H9 (cell line): ENCODE results near the gene OXSR1. TPM values are rescaled to one million over a fixed set of nuclear protein-coding genes. Genes with fewer than 3 reads are reported as not detected.
A peak's percentile ranks its signal among the peaks of the same experiment; 100 is the strongest.

ENCODE experiments used
- DNase-seq: peaks from one replicate; pipeline ENCODE4 v3.0.0-alpha.2; 2017
- H2AFZ ChIP-seq: one replicate; pipeline ENCODE4 v1.6.1; 2013; ENCODE audit warnings: mild to moderate bottlenecking, low read length, control low read depth, moderate library complexity
- H2AK5ac ChIP-seq: 2 replicates; pipeline ENCODE4 v1.6.1; 2013; ENCODE audit warnings: low read length, control low read depth, mixed read lengths; ENCODE audit not compliant: insufficient read length
- H2BK120ac ChIP-seq: one replicate; pipeline ENCODE4 v1.6.1; 2013; ENCODE audit warnings: low read depth, mild to moderate bottlenecking, low read length, control low read depth, inconsistent platforms; ENCODE audit not compliant: poor library complexity, severe bottlenecking
- H2BK12ac ChIP-seq: 2 replicates; pipeline ENCODE4 v1.6.1; 2013; ENCODE audit warnings: low read length, control low read depth, mixed read lengths, low read depth; ENCODE audit not compliant: insufficient read length
- H2BK15ac ChIP-seq: 2 replicates; pipeline ENCODE4 v1.6.1; 2013; ENCODE audit warnings: low read depth, low read length, control low read depth
- H2BK20ac ChIP-seq: one replicate; pipeline ENCODE4 v1.6.1; 2013; ENCODE audit warnings: low read depth, mild to moderate bottlenecking, low read length, control low read depth, inconsistent platforms; ENCODE audit not compliant: poor library complexity, severe bottlenecking
- H2BK5ac ChIP-seq: 2 replicates; pipeline ENCODE4 v1.6.1; 2013; ENCODE audit warnings: low read length, control low read depth, mixed read lengths; ENCODE audit not compliant: insufficient read length
- H3K14ac ChIP-seq: 2 replicates; pipeline ENCODE4 v1.6.1; 2013; ENCODE audit warnings: low read length, control low read depth; ENCODE audit not compliant: insufficient read depth
- H3K18ac ChIP-seq: 2 replicates; pipeline ENCODE4 v1.6.1; 2013; ENCODE audit warnings: low read depth, mild to moderate bottlenecking, mixed read lengths, low read length, control low read depth; ENCODE audit not compliant: insufficient read length
- H3K23ac ChIP-seq: 2 replicates; pipeline ENCODE4 v1.6.1; 2013; ENCODE audit warnings: low read length, control low read depth, mixed read lengths, low read depth; ENCODE audit not compliant: insufficient read length
- H3K23me2 ChIP-seq: 2 replicates; pipeline ENCODE4 v1.6.1; 2013; ENCODE audit warnings: low read depth, mild to moderate bottlenecking, mixed read lengths, low read length, control low read depth; ENCODE audit not compliant: insufficient read length, poor library complexity, severe bottlenecking
- H3K27ac ChIP-seq: 2 replicates; pipeline ENCODE4 v1.5.1; 2013; ENCODE audit warnings: low read length, control low read depth, mixed read lengths, low read depth; ENCODE audit not compliant: insufficient read length
- H3K27me3 ChIP-seq: 2 replicates; pipeline ENCODE4 v1.6.1; 2013; ENCODE audit warnings: low read length, control low read depth, inconsistent platforms; ENCODE audit not compliant: insufficient read depth
- H3K4ac ChIP-seq: 2 replicates; pipeline ENCODE4 v1.6.1; 2013; ENCODE audit warnings: low read depth, mild to moderate bottlenecking, control low read depth, inconsistent platforms, low read length, moderate library complexity
- H3K4me1 ChIP-seq: 2 replicates; pipeline ENCODE4 v1.6.1; 2013; ENCODE audit warnings: low read length, control low read depth, inconsistent platforms; ENCODE audit not compliant: insufficient read depth
- H3K4me2 ChIP-seq: 2 replicates; pipeline ENCODE4 v1.6.1; 2013; ENCODE audit warnings: low read length, control low read depth, mixed read lengths; ENCODE audit not compliant: insufficient read length, insufficient read depth
- H3K56ac ChIP-seq: 2 replicates; pipeline ENCODE4 v1.6.1; 2013; ENCODE audit warnings: low read depth, mild to moderate bottlenecking, mixed read lengths, low read length, control low read depth; ENCODE audit not compliant: insufficient read length
- H3K79me1 ChIP-seq: 2 replicates; pipeline ENCODE4 v1.6.1; 2013; ENCODE audit warnings: low read depth, mild to moderate bottlenecking, moderate library complexity, low read length, control low read depth, inconsistent platforms; ENCODE audit not compliant: insufficient read depth, poor library complexity, severe bottlenecking
- H3K79me2 ChIP-seq: 2 replicates; pipeline ENCODE4 v1.6.1; 2013; ENCODE audit warnings: low read length, control low read depth, inconsistent platforms; ENCODE audit not compliant: insufficient read depth
- H3K9ac ChIP-seq: 2 replicates; pipeline ENCODE4 v1.6.1; 2013; ENCODE audit warnings: low read length, control low read depth, mixed read lengths; ENCODE audit not compliant: insufficient read length; ENCODE audit errors: extremely low read depth
- H3K9me3 ChIP-seq: one replicate; pipeline ENCODE4 v1.6.1; 2013; ENCODE audit warnings: low read depth, low read length, inconsistent platforms; ENCODE audit not compliant: control insufficient read depth
- H3T11ph ChIP-seq: one replicate; pipeline ENCODE4 v1.6.1; 2013; ENCODE audit warnings: mild to moderate bottlenecking, low read length, control low read depth, inconsistent platforms
- H4K20me1 ChIP-seq: one replicate; pipeline ENCODE4 v1.6.1; 2013; ENCODE audit not compliant: control insufficient read depth, insufficient read length, insufficient read depth
- H4K5ac ChIP-seq: 2 replicates; pipeline ENCODE4 v1.6.1; 2013; ENCODE audit warnings: low read depth, mild to moderate bottlenecking, mixed read lengths, low read length, control low read depth; ENCODE audit not compliant: insufficient read length
- H4K8ac ChIP-seq: replicated peaks from 2 replicates; pipeline ENCODE4 v1.6.1; 2013; ENCODE audit warnings: low read length, control low read depth, mixed read lengths, low read depth; ENCODE audit not compliant: insufficient read length
- H4K91ac ChIP-seq: 2 replicates; pipeline ENCODE4 v1.6.1; 2013; ENCODE audit warnings: low read depth, mild to moderate bottlenecking, moderate library complexity, mixed read lengths, low read length, control low read depth; ENCODE audit not compliant: insufficient read length
- H3K27ac Mint-ChIP-seq, 3 experiments: 2 replicates in 2 of 3; 3 replicates in 1 of 3; pipeline ENCODE4 v1.8.0; 2020 to 2021; ENCODE audit warnings: mixed read lengths in 3 of 3, mild to moderate bottlenecking in 1 of 3, moderate library complexity in 1 of 3
- H3K27me3 Mint-ChIP-seq: 2 replicates; pipeline ENCODE4 v1.8.0; 2021; ENCODE audit warnings: low read depth, mild to moderate bottlenecking, moderate library complexity, mixed read lengths
- H3K36me3 Mint-ChIP-seq, 3 experiments: 2 replicates in 2 of 3; 3 replicates in 1 of 3; pipeline ENCODE4 v1.8.0; 2020 to 2021; ENCODE audit warnings: low read depth in 3 of 3, mixed read lengths in 3 of 3; ENCODE audit not compliant: insufficient read depth in 1 of 3
- H3K4me1 Mint-ChIP-seq, 2 experiments: 2 replicates each; pipeline ENCODE4 v1.8.0; 2020; ENCODE audit warnings: mixed read lengths in 2 of 2
- H3K4me3 Mint-ChIP-seq, 2 experiments: 2 replicates in 1 of 2; 3 replicates in 1 of 2; pipeline ENCODE4 v1.8.0; 2020 to 2021; ENCODE audit warnings: mild to moderate bottlenecking in 2 of 2, mixed read lengths in 2 of 2, moderate library complexity in 1 of 2
- H3K9me3 Mint-ChIP-seq, 2 experiments: 2 replicates in 1 of 2; 3 replicates in 1 of 2; pipeline ENCODE4 v1.8.0; 2020; ENCODE audit warnings: mild to moderate bottlenecking in 2 of 2, mixed read lengths in 2 of 2, moderate library complexity in 1 of 2
- CTCF ChIP-seq: fragments of 200-600 bp; sonication (generic); conservative IDR thresholded peaks from 3 replicates; pipeline ENCODE4 v1.8.0; 2021; ENCODE audit warnings: antibody characterized with exemption, mild to moderate bottlenecking
- WGBS: extraction: QIAGEN DNeasy Blood & Tissue Kit; methylation state at CpG from one replicate; pipeline ENCODE4 v1.1.7; 2013; ENCODE audit warnings: missing lambda C conversion rate, low lambda C conversion rate, mixed read lengths; ENCODE audit not compliant: insufficient read length; ENCODE audit errors: extremely low coverage; 5-methylcytosine and 5-hydroxymethylcytosine counted together
- total RNA-seq: library from RNA; stranded (reverse); gene quantifications from 2 replicates; pipeline ENCODE4 v1.2.1, GENCODE V29; 2021

Gene OXSR1
- total RNA-seq, 1 experiment from 2014 or later: 54.1 TPM

- H3K27ac Mint-ChIP-seq: 0 out of 7 replicates have a peak overlapping the region, but pooled peaks of 1 of the 3 experiments have one; percentile 39
- H3K18ac ChIP-seq: no peak overlapping the region
- DNase-seq: no peak
- H4K8ac ChIP-seq: no peak overlapping the region
- no peak overlapping the region for H2BK12ac ChIP-seq
- H3T11ph ChIP-seq: no peak overlapping the region
- peaks cover under 1% of the 10 kb centered on the region for H3K79me1 ChIP-seq
- no peak overlapping the region for H2BK120ac ChIP-seq
- H2AFZ ChIP-seq: no peak overlapping the region
- no peak overlapping the region for H2BK15ac ChIP-seq
- H3K14ac ChIP-seq: no peak overlapping the region
- no peaks in the 10 kb centered on the region for H3K9me3 Mint-ChIP-seq
- H3K9ac ChIP-seq: no peak overlapping the region
- no peak overlapping the region for H3K4ac ChIP-seq
- H3K56ac ChIP-seq: no peak overlapping the region
- no peak overlapping the region for H2BK5ac ChIP-seq
- peaks cover 21 to 24% of the 10 kb centered on the region in 2 experiments for H3K4me1 Mint-ChIP-seq
- 0 out of 2 replicates have a peak, but pooled peaks cover 3% of the 10 kb centered on the region for H3K27me3 Mint-ChIP-seq
- peaks cover 18% of the 10 kb centered on the region; the same call in 1 of the 2 replicates for H3K79me2 ChIP-seq
- no peak overlapping the region for H2BK20ac ChIP-seq
- H3K4me3 Mint-ChIP-seq: peak overlapping the region in 1 of 2 experiments; percentile 36; a peak in 2 of 5 replicates
- H4K5ac ChIP-seq: no peak overlapping the region
- H3K36me3 Mint-ChIP-seq: peaks cover 0 to 4% (median 0%) of the 10 kb centered on the region in 3 experiments; a peak in 1 of 7 replicates
- TF ChIP-seq CTCF: no peak
- no peaks in the 10 kb centered on the region for H3K9me3 ChIP-seq
- H3K23ac ChIP-seq: no peak overlapping the region
- H3K4me1 ChIP-seq: no peaks in the 10 kb centered on the region
- H2AK5ac ChIP-seq: no peak overlapping the region
- H4K20me1 ChIP-seq: no peaks in the 10 kb centered on the region
- no peak overlapping the region for H4K91ac ChIP-seq
- H3K23me2 ChIP-seq: peaks cover 3% of the 10 kb centered on the region
- no peak overlapping the region for H3K4me2 ChIP-seq
- H3K27ac ChIP-seq: no peak overlapping the region
- no peaks in the 10 kb centered on the region for H3K27me3 ChIP-seq
- WGBS: no CpG with 5 or more reads among the region's 4 CpGs
Measured at GRCh38 chr3:38167591-38167990, 2.3 kb downstream of the OXSR1 start.
